Panc1 (cell line): ENCODE results near the gene KRT86.
"Not testable (repeated sequence)": the region's sequence is repeated elsewhere in the genome, so short reads cannot be mapped to it uniquely, and the experiment has no call there.

ENCODE experiments used
- CTCF ChIP-seq: fragments of 450-650 bp; IDR thresholded peaks from 2 replicates; pipeline ENCODE4 v1.5.1; 2017; ENCODE audit warnings: mild to moderate bottlenecking
- TF ChIP-seq, protein P1 (sequence below), 2 experiments: IDR thresholded peaks; 2 replicates each; pipeline ENCODE4 v1.6.1; 2011 to 2012; ENCODE audit warnings: low read depth in 2 of 2, control low read depth in 1 of 2, low read length in 1 of 2, mild to moderate bottlenecking in 1 of 2, moderate library complexity in 1 of 2; ENCODE audit not compliant: insufficient read depth in 1 of 2

DNA sequence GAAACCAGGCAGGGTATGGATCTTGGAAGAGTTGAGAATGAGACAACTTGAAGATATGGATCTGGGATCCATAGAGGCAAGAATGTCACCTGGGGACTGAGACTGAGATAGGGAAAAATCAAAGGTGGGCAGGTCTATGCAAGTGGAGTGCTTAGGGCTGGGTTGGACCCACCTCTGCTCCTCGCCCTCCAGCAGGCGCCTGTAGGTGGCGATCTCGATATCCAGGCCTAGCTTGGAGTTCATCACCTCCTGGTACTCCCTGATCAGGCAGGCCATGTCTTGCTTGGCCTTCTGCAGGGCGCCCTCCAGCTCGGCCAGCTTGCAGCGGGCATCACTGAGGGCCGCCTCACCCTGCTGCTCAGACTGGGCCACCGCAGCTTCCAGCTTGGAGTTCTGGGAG lies 41.3 kb downstream of the KRT86 start:
- TF ChIP-seq, protein P1, sequence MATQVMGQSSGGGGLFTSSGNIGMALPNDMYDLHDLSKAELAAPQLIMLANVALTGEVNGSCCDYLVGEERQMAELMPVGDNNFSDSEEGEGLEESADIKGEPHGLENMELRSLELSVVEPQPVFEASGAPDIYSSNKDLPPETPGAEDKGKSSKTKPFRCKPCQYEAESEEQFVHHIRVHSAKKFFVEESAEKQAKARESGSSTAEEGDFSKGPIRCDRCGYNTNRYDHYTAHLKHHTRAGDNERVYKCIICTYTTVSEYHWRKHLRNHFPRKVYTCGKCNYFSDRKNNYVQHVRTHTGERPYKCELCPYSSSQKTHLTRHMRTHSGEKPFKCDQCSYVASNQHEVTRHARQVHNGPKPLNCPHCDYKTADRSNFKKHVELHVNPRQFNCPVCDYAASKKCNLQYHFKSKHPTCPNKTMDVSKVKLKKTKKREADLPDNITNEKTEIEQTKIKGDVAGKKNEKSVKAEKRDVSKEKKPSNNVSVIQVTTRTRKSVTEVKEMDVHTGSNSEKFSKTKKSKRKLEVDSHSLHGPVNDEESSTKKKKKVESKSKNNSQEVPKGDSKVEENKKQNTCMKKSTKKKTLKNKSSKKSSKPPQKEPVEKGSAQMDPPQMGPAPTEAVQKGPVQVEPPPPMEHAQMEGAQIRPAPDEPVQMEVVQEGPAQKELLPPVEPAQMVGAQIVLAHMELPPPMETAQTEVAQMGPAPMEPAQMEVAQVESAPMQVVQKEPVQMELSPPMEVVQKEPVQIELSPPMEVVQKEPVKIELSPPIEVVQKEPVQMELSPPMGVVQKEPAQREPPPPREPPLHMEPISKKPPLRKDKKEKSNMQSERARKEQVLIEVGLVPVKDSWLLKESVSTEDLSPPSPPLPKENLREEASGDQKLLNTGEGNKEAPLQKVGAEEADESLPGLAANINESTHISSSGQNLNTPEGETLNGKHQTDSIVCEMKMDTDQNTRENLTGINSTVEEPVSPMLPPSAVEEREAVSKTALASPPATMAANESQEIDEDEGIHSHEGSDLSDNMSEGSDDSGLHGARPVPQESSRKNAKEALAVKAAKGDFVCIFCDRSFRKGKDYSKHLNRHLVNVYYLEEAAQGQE (IDR thresholded peaks at IDR 0.05; ENCODE audit: insufficient read depth in 1 of 2, low read depth in 2 of 2, low read length in 1 of 2), result not testable (repeated sequence)
- TF ChIP-seq CTCF, result peak; percentile 76
